HFF-Myc (cell line): Measurements from ENCODE around the gene SMIM32.
A peak's percentile ranks its signal among the peaks of the same experiment; 100 is the strongest.

Source experiments
- DNase-seq: peaks from one replicate; pipeline ENCODE4 v3.0.0-alpha.2; 2011; ENCODE audit warnings: low read depth; ENCODE audit errors: extremely low read depth
- H3K4me3 ChIP-seq: replicated peaks from 2 replicates; pipeline ENCODE4 v1.5.1; 2011; ENCODE audit warnings: low read depth, mild to moderate bottlenecking, control low read depth, low read length
- TF ChIP-seq, protein P1 (sequence below): IDR thresholded peaks from 2 replicates; pipeline ENCODE4 v1.5.1; 2012; ENCODE audit warnings: mild to moderate bottlenecking, low read depth, low read length, control low read depth; ENCODE audit errors: missing control alignments

Gene SMIM32

DNA sequence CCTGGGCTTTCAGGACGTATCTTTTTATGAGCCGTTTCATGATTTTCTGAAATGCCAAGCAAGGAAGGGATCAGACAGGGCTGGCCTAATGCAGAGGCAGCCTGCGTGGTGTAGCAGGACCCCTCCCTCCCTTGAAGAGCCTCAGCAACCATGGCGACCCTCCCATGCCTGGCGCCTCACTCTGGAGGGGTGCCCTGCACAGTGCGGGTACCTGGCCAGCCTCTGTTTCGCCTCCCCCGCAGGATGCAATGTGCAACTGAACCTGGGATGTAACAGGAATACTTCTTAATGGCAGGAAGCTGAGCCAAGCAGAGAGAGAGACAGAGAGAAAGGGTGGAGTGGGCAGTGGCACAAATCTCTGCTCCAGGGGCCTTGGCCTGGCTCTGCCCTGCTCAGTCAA is 23.3 kb upstream of the SMIM32 start:
- TF ChIP-seq, protein P1, sequence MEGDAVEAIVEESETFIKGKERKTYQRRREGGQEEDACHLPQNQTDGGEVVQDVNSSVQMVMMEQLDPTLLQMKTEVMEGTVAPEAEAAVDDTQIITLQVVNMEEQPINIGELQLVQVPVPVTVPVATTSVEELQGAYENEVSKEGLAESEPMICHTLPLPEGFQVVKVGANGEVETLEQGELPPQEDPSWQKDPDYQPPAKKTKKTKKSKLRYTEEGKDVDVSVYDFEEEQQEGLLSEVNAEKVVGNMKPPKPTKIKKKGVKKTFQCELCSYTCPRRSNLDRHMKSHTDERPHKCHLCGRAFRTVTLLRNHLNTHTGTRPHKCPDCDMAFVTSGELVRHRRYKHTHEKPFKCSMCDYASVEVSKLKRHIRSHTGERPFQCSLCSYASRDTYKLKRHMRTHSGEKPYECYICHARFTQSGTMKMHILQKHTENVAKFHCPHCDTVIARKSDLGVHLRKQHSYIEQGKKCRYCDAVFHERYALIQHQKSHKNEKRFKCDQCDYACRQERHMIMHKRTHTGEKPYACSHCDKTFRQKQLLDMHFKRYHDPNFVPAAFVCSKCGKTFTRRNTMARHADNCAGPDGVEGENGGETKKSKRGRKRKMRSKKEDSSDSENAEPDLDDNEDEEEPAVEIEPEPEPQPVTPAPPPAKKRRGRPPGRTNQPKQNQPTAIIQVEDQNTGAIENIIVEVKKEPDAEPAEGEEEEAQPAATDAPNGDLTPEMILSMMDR, result no peak
- no peak overlapping the region for H3K4me3 ChIP-seq
- DNase-seq, result no peak

DNA sequence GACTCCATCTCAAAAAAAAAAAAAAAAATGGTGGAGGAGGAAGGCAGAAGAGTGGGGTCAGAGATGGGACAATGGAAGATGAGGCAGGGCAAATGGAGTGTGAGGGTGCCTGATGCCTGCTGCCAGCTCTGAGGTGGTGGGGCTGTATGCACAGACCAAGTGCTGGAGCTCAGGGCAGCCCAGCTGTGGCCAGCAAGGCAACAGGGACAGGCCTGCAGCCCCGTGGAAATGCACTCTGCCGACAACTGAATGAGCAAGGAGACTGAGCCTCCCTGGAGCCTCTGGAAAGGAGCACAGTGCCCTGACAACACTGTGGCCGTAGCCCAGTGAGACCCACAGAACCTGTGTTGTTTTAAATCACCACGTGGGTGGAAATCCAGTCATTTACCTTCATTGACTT is 22.9 kb upstream of the SMIM32 start:
- TF ChIP-seq, protein P1, result no peak
- no peak overlapping the region for H3K4me3 ChIP-seq
- no peak for DNase-seq

DNA sequence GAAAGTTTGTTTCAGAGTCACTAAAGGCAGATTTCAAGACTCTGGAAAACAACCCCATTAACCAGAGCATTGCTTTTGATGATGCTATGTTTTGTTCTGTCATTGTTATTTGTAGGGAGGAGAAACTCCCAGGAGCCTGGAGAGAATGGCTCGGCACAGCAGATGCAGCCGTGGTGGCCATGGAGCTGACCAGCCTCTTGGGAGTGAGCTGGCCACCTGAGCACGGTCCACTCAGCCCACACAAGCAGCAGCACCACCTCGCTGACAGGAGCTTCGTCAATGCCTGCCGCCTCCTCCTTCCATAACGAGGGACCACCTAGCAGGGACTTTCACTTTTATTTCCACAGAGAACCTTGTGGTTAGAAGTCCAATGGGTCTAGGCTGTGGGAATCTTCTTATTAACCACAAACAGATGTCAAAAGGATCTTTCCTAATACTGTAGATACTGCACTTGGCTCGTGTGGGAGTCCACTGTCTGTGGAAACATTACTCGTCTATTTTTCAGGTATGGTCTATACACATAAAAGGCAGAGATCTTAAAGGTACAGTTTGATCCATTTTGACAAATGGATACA is 21.0 kb upstream of the SMIM32 start:
- H3K4me3 ChIP-seq, result no peak overlapping the region
- no peak for DNase-seq
- TF ChIP-seq, protein P1, result no peak

DNA sequence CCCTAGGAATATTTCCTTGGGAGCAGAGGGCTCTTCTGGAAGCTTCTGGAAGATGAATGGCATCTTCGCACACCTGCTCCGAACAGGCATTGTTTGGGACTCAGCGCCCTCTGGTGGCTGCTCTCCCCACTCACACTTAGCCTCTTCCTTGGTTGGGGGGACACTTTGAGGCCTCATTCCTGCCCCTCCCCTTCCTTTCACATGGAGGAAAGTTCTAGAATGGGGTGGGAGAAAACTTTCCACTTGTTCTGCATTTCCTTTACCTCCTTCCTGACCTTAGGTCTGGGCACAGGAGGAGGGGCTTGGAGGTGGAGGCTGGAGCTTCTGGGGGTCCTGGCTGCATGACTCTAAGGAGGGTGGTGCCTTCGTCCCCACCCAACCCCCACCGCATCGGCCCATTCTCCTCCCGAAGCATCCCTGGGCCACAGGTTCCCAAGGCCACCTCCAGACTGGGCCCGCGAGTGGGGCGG is 19.3 kb upstream of the SMIM32 start:
- no peak overlapping the region for H3K4me3 ChIP-seq
- TF ChIP-seq, protein P1, result peak; percentile 96
- peak; percentile 19 for DNase-seq

DNA sequence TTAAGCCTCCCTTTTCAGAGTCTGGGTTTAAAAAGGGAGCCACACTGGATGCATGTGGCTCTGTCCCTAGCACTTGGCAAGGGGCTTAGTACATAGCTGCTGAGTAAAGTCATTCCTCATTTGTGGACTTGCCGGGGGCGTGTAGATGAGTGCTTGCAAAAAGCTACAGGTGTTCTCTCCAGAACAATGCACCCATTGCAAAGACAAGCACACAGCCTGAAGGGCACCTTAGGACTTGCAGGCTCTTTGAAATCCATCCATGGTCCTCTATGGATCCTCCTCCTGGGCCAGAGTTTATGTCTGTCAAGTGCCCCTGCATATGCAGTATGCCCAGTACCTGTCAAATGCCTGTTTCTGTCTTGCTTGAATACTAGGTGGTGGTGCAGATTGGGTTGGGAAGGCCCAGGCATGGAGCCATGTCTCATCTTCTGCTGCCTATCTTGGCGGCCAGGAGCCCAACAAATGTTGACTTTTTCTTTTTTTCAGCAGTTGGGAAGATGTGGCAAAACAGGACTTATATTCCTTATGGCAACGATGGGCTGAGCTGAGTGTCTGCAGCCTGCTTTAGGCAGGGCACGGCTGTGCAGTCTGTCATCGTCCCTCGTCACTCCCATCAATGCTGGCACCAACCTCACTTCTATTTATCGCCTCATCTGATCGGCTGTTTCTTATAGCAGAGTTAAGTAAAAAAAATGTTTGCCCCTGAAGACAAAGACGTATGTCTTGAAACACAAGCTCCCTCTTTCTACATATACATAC is 18.5 kb upstream of the SMIM32 start:
- H3K4me3 ChIP-seq, result no peak overlapping the region
- no peak for DNase-seq
- TF ChIP-seq, protein P1, result no peak

DNA sequence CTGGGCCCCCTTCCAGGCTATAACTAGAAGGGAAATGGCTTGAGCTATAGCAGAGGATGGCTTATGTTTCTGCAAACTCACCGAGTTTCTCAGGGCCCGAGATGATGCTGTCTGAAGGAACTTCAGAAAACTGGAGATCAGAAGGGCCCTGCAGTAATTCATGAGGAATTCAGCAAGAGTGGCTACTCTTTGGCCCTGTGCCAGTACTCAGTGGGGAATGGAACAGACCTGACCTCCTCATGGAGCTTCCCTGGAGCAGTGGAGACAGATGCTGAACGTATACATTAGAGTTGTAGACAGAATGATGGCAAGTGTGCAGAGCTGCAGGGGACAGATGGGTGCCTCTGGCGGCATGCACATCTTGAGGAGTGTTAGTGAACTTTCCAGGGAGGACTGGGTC is 17.3 kb upstream of the SMIM32 start:
- TF ChIP-seq, protein P1, result no peak
- H3K4me3 ChIP-seq, result no peak overlapping the region
- no peak for DNase-seq
